22Rv1 (cell line): Measurements from ENCODE around the gene MBD6.
A peak's percentile ranks its signal among the peaks of the same experiment; 100 is the strongest.

ENCODE experiments used
- H3K27ac ChIP-seq: fragments of 450-650 bp; 2 replicates; pipeline ENCODE4 v1.5.1; 2017
- ZFX ChIP-seq: fragments of 450-650 bp; IDR thresholded peaks from 2 replicates; pipeline ENCODE4 v1.6.1; 2017; ENCODE audit warnings: antibody characterized with exemption, borderline replicate concordance
- TF ChIP-seq, protein P1 (sequence below): fragments of 450-650 bp; IDR thresholded peaks from 2 replicates; pipeline ENCODE4 v1.5.1; 2017; ENCODE audit warnings: mild to moderate bottlenecking

The MBD6 gene

DNA sequence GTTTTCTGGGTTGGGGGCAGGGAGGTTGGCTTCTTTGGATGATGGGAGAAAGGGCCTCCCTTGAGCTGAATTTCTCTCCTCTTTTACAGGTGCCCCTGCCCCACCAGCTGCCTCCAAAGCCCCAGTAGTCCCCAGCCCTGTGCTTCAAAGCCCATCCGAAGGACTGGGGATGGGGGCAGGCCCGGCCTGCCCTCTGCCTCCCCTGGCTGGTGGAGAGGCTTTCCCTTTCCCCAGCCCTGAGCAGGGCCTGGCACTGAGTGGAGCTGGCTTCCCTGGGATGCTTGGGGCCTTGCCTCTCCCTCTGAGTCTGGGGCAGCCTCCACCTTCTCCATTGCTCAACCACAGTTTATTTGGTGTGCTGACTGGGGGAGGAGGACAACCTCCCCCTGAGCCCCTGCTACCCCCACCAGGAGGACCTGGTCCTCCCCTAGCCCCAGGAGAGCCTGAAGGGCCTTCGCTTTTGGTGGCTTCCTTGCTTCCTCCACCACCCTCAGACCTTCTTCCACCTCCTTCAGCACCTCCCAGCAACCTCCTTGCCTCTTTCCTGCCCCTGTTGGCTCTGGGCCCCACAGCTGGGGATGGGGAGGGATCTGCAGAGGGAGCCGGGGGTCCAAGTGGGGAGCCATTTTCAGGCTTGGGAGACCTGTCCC is 4.0 kb downstream of the MBD6 start:
- no peak for TF ChIP-seq ZFX
- TF ChIP-seq, protein P1, sequence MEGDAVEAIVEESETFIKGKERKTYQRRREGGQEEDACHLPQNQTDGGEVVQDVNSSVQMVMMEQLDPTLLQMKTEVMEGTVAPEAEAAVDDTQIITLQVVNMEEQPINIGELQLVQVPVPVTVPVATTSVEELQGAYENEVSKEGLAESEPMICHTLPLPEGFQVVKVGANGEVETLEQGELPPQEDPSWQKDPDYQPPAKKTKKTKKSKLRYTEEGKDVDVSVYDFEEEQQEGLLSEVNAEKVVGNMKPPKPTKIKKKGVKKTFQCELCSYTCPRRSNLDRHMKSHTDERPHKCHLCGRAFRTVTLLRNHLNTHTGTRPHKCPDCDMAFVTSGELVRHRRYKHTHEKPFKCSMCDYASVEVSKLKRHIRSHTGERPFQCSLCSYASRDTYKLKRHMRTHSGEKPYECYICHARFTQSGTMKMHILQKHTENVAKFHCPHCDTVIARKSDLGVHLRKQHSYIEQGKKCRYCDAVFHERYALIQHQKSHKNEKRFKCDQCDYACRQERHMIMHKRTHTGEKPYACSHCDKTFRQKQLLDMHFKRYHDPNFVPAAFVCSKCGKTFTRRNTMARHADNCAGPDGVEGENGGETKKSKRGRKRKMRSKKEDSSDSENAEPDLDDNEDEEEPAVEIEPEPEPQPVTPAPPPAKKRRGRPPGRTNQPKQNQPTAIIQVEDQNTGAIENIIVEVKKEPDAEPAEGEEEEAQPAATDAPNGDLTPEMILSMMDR, result no peak
- H3K27ac ChIP-seq, result peak overlapping the region; percentile 100

DNA sequence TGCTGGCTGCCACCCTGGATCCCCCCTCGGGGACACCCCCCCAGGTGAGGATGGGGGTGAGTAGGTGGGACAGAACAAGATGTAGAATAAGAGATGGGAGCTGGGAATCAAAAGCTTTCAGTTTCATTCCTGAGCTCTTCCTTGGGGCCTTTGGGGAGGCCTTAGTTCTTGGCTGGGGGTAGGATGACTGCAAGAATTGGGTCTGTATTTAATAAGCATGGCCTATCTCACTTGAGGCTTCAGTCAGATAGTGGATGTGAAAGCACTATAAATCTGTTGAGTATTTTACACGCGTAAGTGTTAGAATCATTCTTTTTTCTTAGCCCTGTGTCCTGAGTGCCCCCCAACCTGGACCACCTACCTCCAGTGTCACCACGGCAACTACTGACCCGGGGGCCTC is 4.6 kb downstream of the MBD6 start:
- peak overlapping the region; percentile 100 for H3K27ac ChIP-seq
- TF ChIP-seq ZFX, result no peak
- TF ChIP-seq, protein P1, result no peak

DNA sequence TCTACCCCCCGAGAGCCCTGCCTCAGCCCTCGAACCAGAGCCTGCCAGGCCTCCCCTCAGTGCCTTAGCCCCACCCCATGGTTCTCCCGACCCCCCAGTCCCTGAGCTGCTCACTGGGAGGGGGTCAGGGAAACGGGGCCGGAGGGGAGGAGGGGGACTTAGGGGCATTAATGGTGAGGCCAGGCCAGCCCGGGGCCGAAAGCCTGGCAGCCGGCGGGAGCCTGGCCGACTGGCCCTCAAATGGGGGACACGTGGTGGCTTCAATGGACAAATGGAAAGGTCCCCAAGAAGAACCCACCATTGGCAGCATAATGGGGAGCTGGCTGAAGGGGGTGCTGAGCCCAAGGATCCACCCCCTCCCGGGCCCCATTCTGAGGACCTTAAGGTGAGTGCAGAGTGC is 5.6 kb downstream of the MBD6 start:
- TF ChIP-seq, protein P1, result no peak
- TF ChIP-seq ZFX, result no peak
- H3K27ac ChIP-seq, result peak overlapping the region; percentile 46; the same call in 1 of the 2 replicates

DNA sequence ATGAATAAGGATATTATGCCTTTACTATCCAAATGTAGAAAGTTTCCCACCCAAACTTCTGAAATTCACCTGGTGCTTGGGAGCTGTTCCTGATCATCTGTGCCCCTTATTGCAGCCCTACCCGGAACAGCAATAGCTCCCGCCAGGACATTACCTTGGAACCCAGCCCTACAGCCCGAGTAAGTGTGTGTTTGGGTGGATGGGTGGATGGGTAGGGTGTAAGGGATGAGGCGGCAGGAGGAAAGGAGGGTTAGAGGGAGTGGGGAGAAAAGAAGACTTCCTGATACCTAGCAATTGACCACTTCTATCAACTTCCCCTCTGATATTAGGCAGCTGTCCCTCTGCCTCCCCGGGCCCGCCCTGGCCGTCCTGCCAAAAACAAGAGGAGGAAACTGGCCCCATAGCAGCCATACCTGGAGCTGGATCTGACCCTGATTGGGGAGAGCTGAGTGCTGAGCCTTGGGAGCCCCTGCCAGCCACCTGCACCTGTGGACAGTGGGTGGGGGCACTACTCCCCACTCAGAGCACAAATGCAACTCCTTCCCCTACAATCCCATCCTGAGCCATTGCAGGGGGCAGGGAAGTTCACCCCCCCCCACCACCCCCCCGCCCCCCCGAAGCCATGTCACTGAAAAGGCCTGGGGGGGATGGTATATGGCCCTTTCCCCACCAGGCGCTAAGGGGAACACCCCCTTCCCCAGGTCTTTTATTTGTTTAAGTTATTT is 6.4 kb downstream of the MBD6 start:
- no peak for TF ChIP-seq ZFX
- TF ChIP-seq, protein P1, result no peak
- peak overlapping the region; percentile 46 for H3K27ac ChIP-seq

DNA sequence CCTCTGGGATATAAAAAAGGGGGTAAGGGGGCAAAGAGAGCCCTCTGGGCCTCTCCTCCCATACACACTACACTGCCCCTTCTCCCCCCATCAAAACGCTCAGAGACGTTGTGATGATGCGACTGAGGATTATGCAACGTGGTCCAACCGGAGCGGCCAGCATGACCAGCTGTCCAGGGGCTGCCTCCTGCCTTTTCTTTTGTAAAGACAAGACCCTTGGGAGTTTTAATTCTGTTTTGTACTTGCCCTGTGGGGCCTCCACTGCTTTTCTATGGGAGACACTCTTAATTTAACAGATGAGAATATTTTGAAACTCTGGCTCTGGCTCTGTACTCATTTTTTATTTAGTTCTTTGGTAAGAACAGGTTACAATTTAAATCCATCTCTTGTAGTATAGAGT is 7.2 kb downstream of the MBD6 start:
- H3K27ac ChIP-seq, result peak overlapping the region; percentile 46
- no peak for TF ChIP-seq ZFX
- TF ChIP-seq, protein P1, result no peak

DNA sequence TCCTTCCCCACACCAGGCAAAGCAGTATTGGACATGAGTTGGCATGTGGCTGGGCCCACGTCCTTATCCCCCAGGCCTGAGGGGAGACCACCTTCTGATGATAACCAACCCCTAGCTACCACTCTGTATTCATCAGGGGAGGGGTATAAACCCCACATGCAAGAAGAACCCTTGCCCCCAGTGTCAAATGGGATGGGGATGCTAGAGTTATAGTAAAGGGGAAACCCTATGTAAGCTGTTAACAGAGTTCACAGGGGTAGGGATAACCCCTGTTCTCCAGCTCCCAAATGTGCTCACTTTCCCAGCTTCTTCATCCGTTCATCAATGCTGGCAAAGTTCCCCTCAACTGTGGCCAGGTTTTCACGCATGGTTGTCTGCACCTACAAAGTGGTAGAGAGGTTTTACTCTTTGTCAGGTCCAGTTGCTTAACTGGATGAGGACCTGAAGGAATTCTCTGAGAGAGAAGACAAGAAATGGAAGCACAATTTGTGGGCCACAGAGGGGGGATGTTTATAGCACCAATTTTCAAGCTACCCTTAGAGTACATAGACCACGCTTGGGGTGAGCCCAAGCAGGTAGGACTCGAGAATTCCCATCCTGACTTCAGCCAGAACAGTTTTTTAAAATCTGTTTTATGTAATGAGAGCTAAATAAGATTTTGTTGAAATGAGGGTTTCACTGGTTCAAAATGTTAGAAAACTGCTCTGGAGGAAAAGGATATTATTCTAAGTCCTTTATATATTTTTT is 7.9 kb downstream of the MBD6 start:
- TF ChIP-seq, protein P1, result no peak
- TF ChIP-seq ZFX, result no peak

DNA sequence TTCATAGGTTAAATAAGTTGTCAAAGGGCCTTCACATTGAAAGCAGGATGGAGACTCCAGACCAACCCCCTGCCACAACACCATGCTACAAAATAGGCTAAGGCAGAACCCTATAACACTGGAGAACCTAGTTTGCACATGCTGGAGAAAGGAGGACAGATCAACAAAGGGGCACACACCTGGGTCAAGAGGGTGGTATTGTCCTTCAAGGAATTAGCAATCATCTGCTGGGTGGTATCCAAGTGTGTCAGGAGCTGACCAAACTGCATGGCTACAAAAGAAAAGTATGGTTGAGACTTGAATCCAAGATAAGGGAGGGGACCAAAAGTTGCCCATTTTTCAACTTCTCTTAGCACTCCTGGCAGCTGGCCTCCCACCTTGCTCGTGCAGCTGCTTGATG is 9.2 kb downstream of the MBD6 start:
- H3K27ac ChIP-seq, result 0 out of 2 replicates have a peak overlapping the region, but pooled peaks have one; percentile 46
- TF ChIP-seq, protein P1, result no peak
- no peak for TF ChIP-seq ZFX

More for the DNA sequence above, 7.9 kb downstream of the MBD6 start:
- H3K27ac ChIP-seq, result peak overlapping the region; percentile 46
